SK-N-SH (cell line): Measurements from ENCODE around the gene RPL7A. TPM values are rescaled to one million over a fixed set of nuclear protein-coding genes. Genes with fewer than 3 reads are reported as not detected.
"Not testable (repeated sequence)": the region's sequence is repeated elsewhere in the genome, so short reads cannot be mapped to it uniquely, and the experiment has no call there.

Experiments used
- CTCF ChIA-PET: fragments of 300-600, 350-600 bp; formaldehyde crosslinking; extraction: SDS; loops from one replicate; lab custom pipeline; 2021; lab: Yijun Ruan, JAX
- POLR2A ChIA-PET: fragments of 350-600 bp; sonication (Branson Sonifier 250); formaldehyde crosslinking; extraction: SDS; loops from one replicate; lab custom pipeline; 2020; ENCODE audit warnings: antibody characterized with exemption, inconsistent platforms; lab: Yijun Ruan, JAX
- DNase-seq: peaks from one replicate; pipeline ENCODE4 v3.0.0; 2012
- H2AFZ ChIP-seq: fragments of 200-600 bp; sonication (generic); 2 replicates; pipeline ENCODE4 v1.8.1; 2016; ENCODE audit warnings: antibody characterized with exemption, mild to moderate bottlenecking, low read depth
- H3F3A ChIP-seq: fragments of 200-600 bp; sonication (generic); replicated peaks from 2 replicates; pipeline ENCODE3; 2016; ENCODE audit warnings: antibody characterized with exemption, mild to moderate bottlenecking; ENCODE audit not compliant: insufficient read depth
- H3K27ac ChIP-seq, 2 experiments: fragments of 200-500 bp in 1 of 2; fragments of 200-600 bp in 1 of 2; sonication (Bioruptor generic) in 1 of 2; sonication (generic), shearing (Covaris generic) in 1 of 2; 2 replicates each; pipeline versions ENCODE4 v1.5.1 to v1.6.1; 2014 to 2016; ENCODE audit warnings: low read depth in 2 of 2, inconsistent platforms in 1 of 2, low read length in 1 of 2, mild to moderate bottlenecking in 1 of 2, mixed read lengths in 1 of 2
- H3K27me3 ChIP-seq: fragments of 200-600 bp; sonication (generic), shearing (Covaris generic); 2 replicates; pipeline ENCODE4 v1.6.1; 2016; ENCODE audit warnings: mixed run types; ENCODE audit not compliant: insufficient read depth
- H3K36me3 ChIP-seq, 2 experiments: fragments of 200-500 bp in 1 of 2; fragments of 200-600 bp in 1 of 2; sonication (Bioruptor generic) in 1 of 2; sonication (generic) in 1 of 2; replicated peaks in 1 of 2; 2 replicates each; pipeline versions ENCODE3 to v1.5.1; 2014 to 2016; ENCODE audit warnings: low read length in 1 of 2, mild to moderate bottlenecking in 1 of 2; ENCODE audit not compliant: insufficient read depth in 2 of 2, control insufficient read depth in 1 of 2
- H3K4me1 ChIP-seq, 2 experiments: fragments of 200-500 bp in 1 of 2; fragments of 200-600 bp in 1 of 2; sonication (Bioruptor generic) in 1 of 2; sonication (generic), shearing (Covaris generic) in 1 of 2; 2 replicates each; pipeline versions ENCODE4 v1.5.1 to v1.6.1; 2014 to 2016; ENCODE audit warnings: low read depth in 1 of 2, low read length in 1 of 2, mixed run types in 1 of 2; ENCODE audit not compliant: insufficient read depth in 2 of 2, control insufficient read depth in 1 of 2
- H3K4me2 ChIP-seq: fragments of 200-600 bp; sonication (generic), shearing (Covaris generic); 2 replicates; pipeline ENCODE4 v1.6.1; 2017; ENCODE audit warnings: mixed run types
- H3K4me3 ChIP-seq, 2 experiments: fragments of 200-500 bp in 1 of 2; fragments of 200-600 bp in 1 of 2; sonication (Bioruptor generic) in 1 of 2; sonication (generic), shearing (Covaris generic) in 1 of 2; 2 replicates each; pipeline versions ENCODE4 v1.5.1 to v1.8.1; 2014 to 2016; ENCODE audit warnings: low read depth in 2 of 2, inconsistent platforms in 1 of 2, low read length in 1 of 2, mild to moderate bottlenecking in 1 of 2, mixed read lengths in 1 of 2, moderate library complexity in 1 of 2
- H3K79me2 ChIP-seq: fragments of 200-600 bp; sonication (generic); 2 replicates; pipeline ENCODE4 v1.8.1; 2017; ENCODE audit warnings: mild to moderate bottlenecking; ENCODE audit not compliant: insufficient read depth
- H3K9ac ChIP-seq: fragments of 200-600 bp; sonication (generic); 2 replicates; pipeline ENCODE4 v1.6.1; 2017; ENCODE audit warnings: mixed run types
- H3K9me2 ChIP-seq: fragments of 200-600 bp; sonication (generic); 2 replicates; pipeline ENCODE4 v1.6.1; 2017; ENCODE audit warnings: mixed run types
- H3K9me3 ChIP-seq: fragments of 200-600 bp; sonication (generic); 2 replicates; pipeline ENCODE4 v1.6.1; 2017; ENCODE audit warnings: mixed run types, mild to moderate bottlenecking, moderate library complexity
- H4K20me1 ChIP-seq: fragments of 200-600 bp; sonication (generic); 2 replicates; pipeline ENCODE4 v1.6.1; 2017; ENCODE audit warnings: mild to moderate bottlenecking, mixed run types; ENCODE audit not compliant: insufficient read depth
- ELF1 ChIP-seq: IDR thresholded peaks from 2 replicates; pipeline ENCODE4 v1.4.0; 2012
- EP300 ChIP-seq, 2 experiments: IDR thresholded peaks; 2 replicates each; pipeline versions ENCODE4 v1.4.0 to v1.6.1; 2012; ENCODE audit warnings: borderline replicate concordance in 1 of 2, low read depth in 1 of 2, low read length in 1 of 2
- EZH2phosphoT487 ChIP-seq: fragments of 200-600 bp; sonication (generic); IDR thresholded peaks from 2 replicates; pipeline ENCODE4 v1.6.1; 2017; ENCODE audit warnings: low read depth, mixed run types, mild to moderate bottlenecking, antibody characterized with exemption, moderate library complexity, borderline replicate concordance
- FOXJ3 ChIP-seq: sonication (generic); formaldehyde crosslinking; IDR thresholded peaks from 2 replicates; pipeline ENCODE4 v1.5.1; 2020; ENCODE audit warnings: mild to moderate bottlenecking, missing genetic modification reagents
- JUND ChIP-seq: IDR thresholded peaks from 2 replicates; pipeline ENCODE4 v1.4.0; 2012
- MEF2A ChIP-seq: IDR thresholded peaks from 2 replicates; pipeline ENCODE4 v1.4.0; 2012; ENCODE audit warnings: low read depth, borderline replicate concordance
- MXI1 ChIP-seq: IDR thresholded peaks from 2 replicates; pipeline ENCODE4 v1.6.1; 2012; ENCODE audit warnings: mild to moderate bottlenecking, low read depth, low read length, improper control_type of control experiment
- NFIC ChIP-seq: IDR thresholded peaks from 2 replicates; pipeline ENCODE4 v1.4.0; 2012; ENCODE audit warnings: borderline replicate concordance
- NRF1 ChIP-seq: IDR thresholded peaks from 2 replicates; pipeline ENCODE4 v1.6.1; 2012; ENCODE audit warnings: low read depth, mild to moderate bottlenecking, low read length
- PBX3 ChIP-seq: IDR thresholded peaks from 2 replicates; pipeline ENCODE4; 2012
- POLR2AphosphoS5 ChIP-seq: IDR thresholded peaks from 2 replicates; pipeline ENCODE4 v1.6.1; 2012; ENCODE audit warnings: low read depth, low read length
- RAD21 ChIP-seq: IDR thresholded peaks from 2 replicates; pipeline ENCODE4 v1.6.1; 2012; ENCODE audit warnings: mild to moderate bottlenecking, low read length
- RCOR1 ChIP-seq: fragments of 150-350 bp; IDR thresholded peaks from 2 replicates; pipeline ENCODE4 v1.6.1; 2017; ENCODE audit warnings: antibody characterized with exemption, low read length
- RXRA ChIP-seq: IDR thresholded peaks from 2 replicates; pipeline ENCODE4 v1.4.0; 2012; ENCODE audit warnings: low read depth, mild to moderate bottlenecking, borderline replicate concordance
- SIN3A ChIP-seq: IDR thresholded peaks from 2 replicates; pipeline ENCODE4 v1.6.1; 2012; ENCODE audit warnings: low read depth, mild to moderate bottlenecking, low read length, moderate library complexity, borderline replicate concordance
- SMC3 ChIP-seq: IDR thresholded peaks from 2 replicates; pipeline ENCODE4 v1.6.1; 2012; ENCODE audit warnings: low read depth, low read length, improper control_type of control experiment
- TAF1 ChIP-seq: IDR thresholded peaks from 2 replicates; pipeline ENCODE4 v1.6.1; 2012; ENCODE audit warnings: low read depth, mild to moderate bottlenecking, low read length, moderate library complexity, borderline replicate concordance
- YY1 ChIP-seq: IDR thresholded peaks from 2 replicates; pipeline ENCODE4 v1.4.0; 2012; ENCODE audit warnings: low read depth, mild to moderate bottlenecking
- WGBS: methylation state at CpG from one replicate; pipeline ENCODE4 v1.1.6; 2017; ENCODE audit warnings: low lambda C conversion rate; 5-methylcytosine and 5-hydroxymethylcytosine counted together
- polyA plus RNA-seq, 3 experiments: library from polyadenylated mRNA; depleted of rRNA; stranded (reverse); fragments of >200 nt; gene quantifications; 2 replicates each; pipeline ENCODE4 v1.2.3, GENCODE V29; 2012

RPL7A gene
- polyA plus RNA-seq, 1 of the 3 experiments (the other 2 are of a cell fraction), result 4,121 TPM

GRCh38 chr9:133347985-133348717 lies at the start of gene RPL7A, which contains the start of gene MED22 (continued):
- no peak for TF ChIP-seq EZH2phosphoT487
- TF ChIP-seq TAF1, result peak; percentile 99
- peak; percentile 15; the same call in 1 of the 2 replicates for TF ChIP-seq PBX3
- TF ChIP-seq FOXJ3 (CRISPR knock-in tag), result no peak

GRCh38 chr9:133299996-133300395 lies 48.0 kb upstream of the RPL7A start:
- H3K27ac ChIP-seq, H4K20me1 ChIP-seq, H3K9ac ChIP-seq, H3K4me3 ChIP-seq, H3K36me3 ChIP-seq, DNase-seq, H3K79me2 ChIP-seq, H2AFZ ChIP-seq, POLR2A ChIA-PET, H3K4me2 ChIP-seq, H3F3A ChIP-seq, H3K9me3 ChIP-seq, CTCF ChIA-PET, H3K9me2 ChIP-seq, H3K4me1 ChIP-seq: not testable (repeated sequence)
- 9% methylated on average over 6 of the region's 16 CpGs for WGBS
- peaks cover 30% of the 10 kb centered on the region; the same call in 1 of the 2 replicates for H3K27me3 ChIP-seq

- Histone ChIP-seq H4K20me1 (no peaks in the 10 kb centered on the region), H3K79me2 (no peaks in the 10 kb centered on the region), H3K27ac (no peak overlapping the region), H3K9me3 (no peaks in the 10 kb centered on the region), H3K36me3 (no peaks in the 10 kb centered on the region), H3K27me3 (peaks cover 24% of the 10 kb centered on the region; the same call in 1 of the 2 replicates), H3K4me1 (no peaks in the 10 kb centered on the region), H3K4me2 (no peak overlapping the region), H3K9ac (no peak overlapping the region), H3K4me3 (no peak overlapping the region), H3K9me2 (no peaks in the 10 kb centered on the region), H3F3A (no peaks in the 10 kb centered on the region), H2AFZ (no peak overlapping the region)
- POLR2A ChIA-PET, result no interaction called here
- TF ChIP-seq SIN3A, result no peak
- no peak for TF ChIP-seq MEF2A
- no peak for TF ChIP-seq YY1
- TF ChIP-seq FOXJ3 (CRISPR knock-in tag), result no peak
- no peak for TF ChIP-seq EP300 (IDR thresholded peaks at IDR 0.05; ENCODE audit: borderline replicate concordance in 1 of 2, low read depth in 1 of 2, low read length in 1 of 2)
- TF ChIP-seq SMC3, result no peak
- TF ChIP-seq ELF1, result no peak
- TF ChIP-seq RXRA, result no peak
- no peak for TF ChIP-seq MXI1
- TF ChIP-seq EZH2phosphoT487, result no peak
- no peak for TF ChIP-seq NFIC
- no peak for TF ChIP-seq NRF1
- TF ChIP-seq JUND, result no peak
- no peak for TF ChIP-seq POLR2AphosphoS5
- no peak for TF ChIP-seq RCOR1
- TF ChIP-seq RAD21, result no peak
- no peak for DNase-seq
- WGBS, result 45% methylated on average over 8 of the region's 13 CpGs
- CTCF ChIA-PET, result no interaction called here
Measured at GRCh38 chr9:133301253-133302230, 46.5 kb upstream of the RPL7A start.
